Measurements from ENCODE around the gene FFAR1.

The FFAR1 gene

DNA sequence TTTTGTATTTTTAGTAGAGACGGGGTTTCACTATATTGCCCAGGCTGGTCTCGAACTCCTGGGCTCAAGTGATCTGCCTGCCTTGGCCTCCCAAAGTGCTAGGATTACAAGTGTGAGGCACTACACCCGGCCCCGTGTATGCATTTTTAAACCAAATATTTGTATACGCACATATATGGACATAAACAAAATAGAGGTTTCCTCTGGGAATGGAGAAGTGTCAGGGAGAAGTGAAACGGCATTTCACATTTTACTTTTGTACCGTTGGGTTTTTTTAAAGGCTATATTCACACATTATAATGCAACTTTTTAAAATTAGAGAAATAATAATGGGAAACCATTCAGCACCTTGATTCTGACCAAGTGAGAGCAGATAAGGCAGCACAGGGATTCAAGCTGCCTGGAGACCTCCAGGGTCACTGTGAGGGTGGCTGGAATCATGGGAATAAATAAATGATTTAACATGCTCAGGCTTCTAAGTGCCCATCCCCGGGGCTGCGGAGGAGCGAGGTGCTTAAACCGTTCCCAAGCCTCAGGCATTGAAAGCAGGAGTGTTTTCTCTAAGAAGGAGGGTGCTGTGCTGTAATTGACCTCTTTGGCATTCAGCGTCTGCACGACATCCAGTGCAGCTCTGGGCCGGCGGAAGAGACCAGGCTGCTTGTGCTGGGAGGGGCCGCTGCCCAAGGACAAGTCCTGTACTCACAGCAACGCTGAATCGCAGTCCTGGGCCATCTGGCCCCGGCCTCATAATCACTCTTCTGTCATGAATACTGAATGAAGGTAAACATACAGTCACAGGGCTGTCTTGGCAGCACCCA is 47.9 kb downstream of the FFAR1 start:
- no peak for DNase-seq

DNA sequence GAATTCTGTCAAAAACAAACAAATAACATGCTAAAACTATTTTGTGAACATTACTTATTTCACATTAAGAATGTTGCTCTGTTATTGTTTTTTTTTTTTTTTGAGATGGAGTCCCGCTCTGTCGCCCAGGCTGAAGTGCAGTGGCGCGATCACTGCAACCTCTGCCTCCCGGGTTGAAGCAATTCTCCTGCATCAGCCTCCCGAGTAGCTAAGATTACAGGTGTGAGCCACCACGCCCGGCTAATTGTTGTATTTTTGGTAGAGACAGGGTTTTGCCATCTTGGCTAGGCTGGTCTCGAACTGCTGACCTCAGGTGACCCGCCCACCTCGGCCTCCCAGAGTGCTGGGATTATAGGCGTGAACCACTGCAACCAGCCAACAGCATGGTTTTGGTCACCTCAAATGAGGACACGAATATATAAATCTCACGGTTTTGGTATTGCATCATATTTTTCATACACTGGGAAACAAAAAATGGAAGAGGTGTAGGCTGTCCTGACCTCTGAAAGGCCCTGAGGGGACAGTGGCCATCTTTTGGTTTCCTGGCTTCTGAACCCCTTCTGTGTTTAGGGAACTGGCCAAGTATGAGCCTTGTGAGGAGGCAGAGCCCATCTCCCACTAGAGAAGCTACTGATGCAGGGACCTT is 48.7 kb downstream of the FFAR1 start:
- no peak for DNase-seq

DNA sequence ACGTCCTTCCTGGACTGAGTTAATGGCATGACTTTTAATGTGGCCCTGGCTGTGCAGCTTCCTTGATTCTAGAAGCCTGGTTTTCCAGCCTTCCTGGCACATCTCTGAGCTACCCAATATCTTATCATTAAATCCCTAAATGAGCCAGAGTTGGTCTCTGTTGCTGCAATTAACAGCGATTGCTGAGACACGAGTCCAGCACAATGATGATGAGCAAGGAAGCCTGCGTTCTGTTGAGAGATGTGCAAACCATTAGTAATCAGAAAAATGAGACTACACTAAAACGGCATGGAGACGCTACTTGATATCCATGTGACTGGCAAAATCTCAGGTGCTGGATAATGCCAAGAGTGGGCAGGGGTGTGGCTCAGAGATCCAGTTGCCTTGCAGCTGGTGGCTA is 49.4 kb downstream of the FFAR1 start:
- no peak for DNase-seq
